SKM-1 treated with dmso at 0.1 percent for 144 hours (cell line): ENCODE data around the gene METTL16.
"Not testable (repeated sequence)": the region's sequence is repeated elsewhere in the genome, so short reads cannot be mapped to it uniquely, and the experiment has no call there.

Source experiments
- DNase-seq: peaks from one replicate; lab custom pipeline; 2025; ENCODE audit not compliant: unreplicated experiment; lab: John Stamatoyannopoulos, UW

The METTL16 gene

DNA sequence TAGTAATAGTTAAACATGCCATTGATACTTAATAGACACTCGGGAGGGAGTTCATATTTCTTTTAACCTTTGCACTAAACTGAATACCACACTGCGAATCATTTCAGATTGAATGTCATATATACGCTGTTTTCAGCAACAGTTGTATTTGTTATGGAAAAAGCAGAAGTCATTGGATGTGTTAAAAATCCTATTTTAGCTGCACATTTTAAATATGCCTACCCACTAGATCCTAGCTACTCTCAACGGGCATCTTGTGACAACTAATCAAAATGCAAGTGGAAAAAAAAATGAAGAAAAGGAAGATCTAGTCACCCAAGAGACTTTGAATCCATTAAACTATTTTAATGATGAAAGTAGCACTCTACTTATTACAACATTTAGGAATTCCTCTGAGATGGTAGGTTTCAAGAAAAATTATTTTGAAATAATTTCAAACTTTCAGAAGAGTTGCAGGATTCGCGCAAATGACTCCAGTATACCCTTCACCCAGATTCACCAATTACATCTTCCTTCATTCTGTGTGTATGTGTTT, 59.4 kb downstream of the METTL16 start:
- no peak for DNase-seq

DNA sequence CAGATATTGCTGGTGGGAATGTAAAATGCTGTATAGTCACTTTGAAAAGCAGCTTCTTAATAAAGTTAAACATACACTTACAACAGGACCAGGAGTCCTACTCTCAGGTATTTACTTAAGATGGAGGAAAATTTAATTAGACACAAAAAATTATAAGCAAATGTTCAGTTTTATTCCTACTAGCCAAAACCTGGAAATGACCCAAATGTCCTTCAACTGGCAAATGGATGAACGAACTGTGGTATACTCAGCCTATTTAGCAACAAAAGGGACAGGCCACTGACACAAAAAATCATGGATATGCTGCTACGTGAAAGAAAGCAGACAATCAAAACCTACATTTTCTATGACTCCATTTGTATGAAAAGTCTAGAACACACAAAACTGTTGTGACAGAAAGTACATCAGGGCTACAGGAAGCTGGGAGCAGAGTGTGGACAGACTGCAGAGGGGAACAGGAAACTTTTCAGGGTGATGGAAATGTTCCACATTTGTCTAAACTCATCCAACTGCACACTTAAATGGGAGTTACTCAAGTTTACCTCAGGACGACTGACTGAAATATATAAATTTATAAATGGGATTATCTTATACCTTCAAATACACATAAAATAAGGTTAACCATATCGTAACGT, 61.6 kb downstream of the METTL16 start:
- DNase-seq = no peak

GRCh38 chr17:2449486-2449885, 62.2 kb downstream of the METTL16 start:
- no peak for DNase-seq

- not testable (repeated sequence) for DNase-seq
These were observed 64.2 kb downstream of the METTL16 start for GRCh38 chr17:2447479-2447878.

GRCh38 chr17:2445638-2446037, 66.0 kb downstream of the METTL16 start:
- DNase-seq = no peak

GRCh38 chr17:2444382-2444781, 67.3 kb downstream of the METTL16 start:
- no peak for DNase-seq

DNA sequence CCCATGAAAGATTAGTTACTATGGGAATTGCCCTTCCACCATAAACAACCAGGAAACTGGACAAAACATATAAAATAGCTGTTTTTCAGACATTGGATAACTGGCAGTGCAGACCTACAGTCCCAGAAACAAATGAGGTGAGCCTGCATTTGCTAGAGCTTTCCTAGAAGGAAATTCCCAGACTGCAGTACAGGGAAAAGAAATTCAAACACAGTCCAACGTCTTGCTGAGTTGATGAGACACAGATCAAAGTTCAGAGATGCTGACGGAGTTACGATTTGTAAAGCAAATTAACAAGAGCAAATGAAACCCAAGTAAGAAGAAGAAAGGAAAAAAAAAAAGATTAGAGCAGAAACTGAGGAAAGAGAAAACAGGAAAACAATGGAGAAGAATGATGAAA, 69.5 kb downstream of the METTL16 start:
- no peak for DNase-seq

- DNase-seq = no peak
These were observed 70.8 kb downstream of the METTL16 start for GRCh38 chr17:2440930-2441329.

DNA sequence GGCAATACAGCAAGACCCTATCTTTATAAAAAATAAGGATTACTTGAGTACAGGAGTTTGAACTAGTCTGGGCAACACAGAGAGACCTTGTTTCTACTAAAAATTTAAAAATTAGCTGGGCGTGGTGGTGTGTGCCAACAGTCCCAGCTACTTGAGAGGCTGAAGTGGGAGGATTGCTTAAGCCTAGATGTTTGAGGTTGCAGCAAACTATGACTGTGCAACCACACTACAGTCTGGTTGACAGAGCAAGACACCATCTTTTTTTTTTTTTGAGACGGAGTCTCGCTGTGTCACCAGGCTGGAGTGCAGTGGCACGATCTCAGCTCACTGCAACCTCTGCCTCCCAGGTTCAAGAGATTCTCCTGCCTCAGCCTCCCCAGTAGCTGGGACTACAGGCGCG, 71.7 kb downstream of the METTL16 start:
- not testable (repeated sequence) for DNase-seq

- no peak for DNase-seq
These were observed 72.9 kb downstream of the METTL16 start for GRCh38 chr17:2438823-2439222.

GRCh38 chr17:2436316-2436905, 75.3 kb downstream of the METTL16 start:
- DNase-seq = no peak

DNA sequence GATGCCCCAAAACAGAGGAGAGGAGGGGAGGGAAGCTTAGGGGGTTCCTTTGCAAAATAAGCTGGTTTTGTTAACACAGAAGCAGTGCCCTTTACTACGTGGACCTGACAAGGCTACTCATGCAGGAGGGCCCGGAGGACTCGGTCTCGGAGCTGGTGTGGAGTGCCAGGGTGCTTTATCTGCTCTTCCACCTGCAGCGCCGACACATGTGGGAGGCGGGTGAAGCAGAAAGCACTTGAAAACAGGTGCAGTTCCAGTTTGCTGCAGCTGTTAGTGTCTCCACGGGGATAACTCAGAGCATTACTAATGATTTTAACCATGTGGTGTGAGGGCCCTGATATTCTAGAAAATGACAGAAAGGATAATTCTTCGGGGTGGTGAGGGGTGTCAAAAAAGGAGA, 75.8 kb downstream of the METTL16 start:
- DNase-seq = no peak

- no peak for DNase-seq
These were observed 76.4 kb downstream of the METTL16 start for GRCh38 chr17:2435181-2435741.

GRCh38 chr17:2433696-2434095, 78.0 kb downstream of the METTL16 start:
- no peak for DNase-seq

DNA sequence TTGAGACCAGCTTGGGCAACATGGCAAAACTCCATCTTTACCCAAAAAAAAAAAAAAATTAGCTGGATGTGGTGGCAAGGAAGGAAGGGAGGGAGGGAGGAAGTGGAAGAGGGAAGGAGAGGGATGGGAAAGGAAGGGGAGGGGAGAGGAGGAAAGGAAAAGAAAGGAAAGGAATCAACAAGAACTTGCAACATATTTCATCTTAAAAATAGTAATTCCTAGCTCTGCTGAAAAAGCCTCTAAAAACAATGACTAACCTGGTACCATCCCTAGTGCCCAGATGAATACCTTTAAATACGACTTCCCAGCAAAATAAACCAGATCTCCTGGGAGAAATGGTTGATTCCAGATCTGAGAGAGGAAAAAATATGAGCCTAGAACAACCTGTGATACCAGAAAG, 83.8 kb downstream of the METTL16 start:
- DNase-seq = no peak

- DNase-seq = no peak
These were observed 84.5 kb downstream of the METTL16 start for GRCh38 chr17:2427215-2427614.

DNA sequence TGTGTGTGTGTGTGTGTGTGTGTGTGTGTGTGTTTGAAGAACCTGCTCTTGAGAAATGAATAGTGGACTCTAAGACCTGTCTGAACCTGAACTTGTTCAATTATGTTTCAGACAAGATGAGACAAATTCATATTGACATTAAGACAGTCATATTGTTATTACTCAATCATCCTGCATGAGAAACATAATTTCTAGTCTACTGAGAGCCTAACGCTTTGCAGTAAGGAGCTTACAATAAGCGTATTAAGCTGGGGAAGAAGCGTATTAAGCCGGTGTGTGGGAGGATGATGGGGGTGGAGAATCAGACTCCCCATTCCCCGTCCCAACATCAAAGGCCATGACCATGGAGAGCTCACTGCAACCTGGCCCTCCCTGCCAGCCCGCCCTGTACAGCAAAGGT, 88.4 kb downstream of the METTL16 start:
- no peak for DNase-seq

DNA sequence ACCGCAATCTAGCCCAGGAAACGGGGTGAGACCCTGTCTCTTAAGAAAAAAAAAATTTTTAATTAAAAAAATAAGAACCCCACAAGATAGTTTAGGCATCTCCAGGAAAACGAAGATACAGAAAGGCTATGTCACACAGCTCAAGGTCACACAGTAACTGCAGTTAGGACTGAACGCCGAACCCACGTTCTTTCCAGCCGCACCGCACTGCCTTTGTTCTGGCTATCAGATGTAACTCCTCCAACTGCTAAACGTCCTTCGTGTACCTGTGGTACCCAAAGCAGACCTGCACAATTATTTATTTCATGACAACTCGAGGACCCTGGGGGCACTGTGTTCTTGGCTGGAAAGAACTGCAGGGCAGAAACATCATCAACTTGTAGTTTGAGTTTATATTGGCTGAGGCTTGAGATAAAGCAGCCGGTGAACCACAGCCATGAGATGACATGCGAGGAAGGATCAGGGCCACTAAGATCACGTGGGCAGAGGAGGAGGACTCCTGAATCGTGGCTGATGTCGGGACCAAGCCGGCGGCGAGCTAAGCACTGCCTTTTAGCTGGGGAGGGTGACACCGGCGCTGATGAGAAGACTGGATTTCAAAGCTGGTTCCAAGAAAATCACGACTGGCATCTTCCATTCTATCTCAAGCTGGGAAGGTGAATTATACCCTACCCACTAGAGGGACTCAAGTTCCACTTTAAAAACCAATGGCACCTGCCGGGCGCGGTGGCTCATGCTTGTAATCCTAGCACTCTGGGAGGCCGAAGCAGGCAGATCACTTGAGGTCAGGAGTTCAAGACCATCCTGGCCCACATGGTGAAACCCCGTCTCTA, 90.2 kb downstream of the METTL16 start:
- no peak for DNase-seq

DNA sequence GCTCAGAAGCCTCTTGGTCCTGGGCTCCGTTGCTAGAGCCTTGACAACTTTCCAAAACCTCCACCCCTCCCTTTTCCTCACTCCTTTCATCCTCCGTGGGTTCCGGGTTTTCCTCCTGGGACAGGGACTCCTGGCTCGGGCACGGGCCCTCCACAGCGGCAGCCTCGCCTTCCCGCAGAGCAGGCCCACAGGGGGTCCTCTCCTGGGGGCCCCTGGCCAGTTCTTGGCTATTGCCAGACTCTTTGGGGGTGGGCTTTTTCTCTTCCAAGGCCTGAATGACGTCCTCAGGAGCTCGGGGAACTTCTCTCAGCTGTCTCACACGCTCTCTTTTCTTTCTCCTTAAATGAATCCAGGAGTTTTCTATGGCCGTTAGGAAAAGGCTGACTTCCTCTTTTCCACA, 91.5 kb downstream of the METTL16 start:
- DNase-seq = no peak

- DNase-seq = no peak
These were observed 92.2 kb downstream of the METTL16 start for GRCh38 chr17:2419486-2419885.

GRCh38 chr17:2418572-2418971, 93.1 kb downstream of the METTL16 start:
- no peak for DNase-seq
